Measurements from ENCODE around the gene TSPOAP1. TPM values are rescaled to one million over a fixed set of nuclear protein-coding genes. Genes with fewer than 3 reads are reported as not detected.

Gene TSPOAP1
- polyA plus RNA-seq, 1 experiment, result 5.6 TPM

DNA sequence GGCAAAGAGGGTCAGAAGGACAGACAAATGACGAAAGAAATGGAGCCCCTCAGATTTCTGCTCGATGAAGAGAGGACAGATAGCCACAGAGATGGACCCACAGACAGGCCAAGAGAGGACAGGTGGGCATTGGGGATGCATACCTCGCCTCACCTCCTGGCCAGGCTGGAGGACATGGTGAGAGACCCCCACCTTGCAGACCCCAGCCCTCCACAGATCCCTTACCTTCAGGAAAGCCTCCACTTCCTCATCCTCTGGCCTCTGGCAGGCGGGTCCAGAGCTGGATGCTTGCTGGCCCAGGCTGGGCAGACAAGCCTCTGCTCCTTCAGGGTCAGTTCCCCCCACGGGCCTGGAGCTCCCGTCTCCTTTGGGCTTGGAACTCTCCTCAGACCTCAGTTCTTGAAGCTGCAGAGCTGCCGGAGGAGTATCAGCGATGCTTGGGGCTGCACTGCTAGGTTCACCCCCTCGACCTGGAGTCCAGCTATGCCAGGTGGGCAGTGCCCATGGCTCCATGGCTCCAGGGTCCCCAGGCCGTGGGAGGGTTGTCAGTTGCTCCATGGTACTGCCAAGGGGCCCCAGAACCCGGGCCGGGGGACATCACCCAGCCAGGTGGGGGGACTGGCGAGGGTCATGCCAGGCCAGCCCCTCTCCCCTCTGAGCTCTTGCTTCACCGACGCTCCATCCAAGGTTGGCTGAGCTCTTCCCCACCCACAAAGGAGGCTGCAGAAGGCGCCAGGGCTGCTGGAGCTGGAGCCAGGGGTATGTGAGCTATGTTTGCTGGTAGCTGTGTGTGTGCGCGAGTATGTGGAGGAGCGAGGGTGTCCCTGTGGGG is 1.0 kb downstream of the TSPOAP1 start:
- CTCF ChIA-PET, result interaction anchor here (0.5 to 4.0 kb wide), 5 partner anchors 10 to 166 kb away, joined by 3 to 21 read pairs (median 3); no protein-coding TSS in a partner anchor

GRCh38 chr17:58326609-58327362 is 1.8 kb downstream of the TSPOAP1 start:
- H3K27me3 ChIP-seq (ENCODE audit: control insufficient read depth, insufficient read depth, low read length), result no peaks in the 10 kb centered on the region
- CTCF ChIA-PET, result interaction anchor here (0.9 to 4.0 kb wide), 5 partner anchors 10 to 121 kb away, joined by 3 to 21 read pairs (median 6); partner anchors contain the start of gene RNF43
- H3K36me3 ChIP-seq (ENCODE audit: control insufficient read depth, insufficient read depth, low read length), result no peaks in the 10 kb centered on the region
- POLR2A ChIA-PET, result interaction anchor here (1.2 kb wide), 1 partner anchor 26 kb away, joined by 3 read pairs; the partner anchor contains the start of gene SUPT4H1
- H3K4me3 ChIP-seq (ENCODE audit: low read depth, low read length), result no peak overlapping the region
- no peak for DNase-seq (ENCODE audit: low read depth)
- TF ChIP-seq, protein P1, sequence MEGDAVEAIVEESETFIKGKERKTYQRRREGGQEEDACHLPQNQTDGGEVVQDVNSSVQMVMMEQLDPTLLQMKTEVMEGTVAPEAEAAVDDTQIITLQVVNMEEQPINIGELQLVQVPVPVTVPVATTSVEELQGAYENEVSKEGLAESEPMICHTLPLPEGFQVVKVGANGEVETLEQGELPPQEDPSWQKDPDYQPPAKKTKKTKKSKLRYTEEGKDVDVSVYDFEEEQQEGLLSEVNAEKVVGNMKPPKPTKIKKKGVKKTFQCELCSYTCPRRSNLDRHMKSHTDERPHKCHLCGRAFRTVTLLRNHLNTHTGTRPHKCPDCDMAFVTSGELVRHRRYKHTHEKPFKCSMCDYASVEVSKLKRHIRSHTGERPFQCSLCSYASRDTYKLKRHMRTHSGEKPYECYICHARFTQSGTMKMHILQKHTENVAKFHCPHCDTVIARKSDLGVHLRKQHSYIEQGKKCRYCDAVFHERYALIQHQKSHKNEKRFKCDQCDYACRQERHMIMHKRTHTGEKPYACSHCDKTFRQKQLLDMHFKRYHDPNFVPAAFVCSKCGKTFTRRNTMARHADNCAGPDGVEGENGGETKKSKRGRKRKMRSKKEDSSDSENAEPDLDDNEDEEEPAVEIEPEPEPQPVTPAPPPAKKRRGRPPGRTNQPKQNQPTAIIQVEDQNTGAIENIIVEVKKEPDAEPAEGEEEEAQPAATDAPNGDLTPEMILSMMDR (IDR thresholded peaks at IDR 0.05; ENCODE audit: insufficient read depth, low read depth, low read length), result no peak

More for the DNA sequence above, 1.0 kb downstream of the TSPOAP1 start:
- no peak for DNase-seq (ENCODE audit: low read depth)
- TF ChIP-seq, protein P1 (IDR thresholded peaks at IDR 0.05; ENCODE audit: insufficient read depth, low read depth, low read length), result no peak
- no peaks in the 10 kb centered on the region for H3K36me3 ChIP-seq (ENCODE audit: control insufficient read depth, insufficient read depth, low read length)
- H3K27me3 ChIP-seq (ENCODE audit: control insufficient read depth, insufficient read depth, low read length), result no peaks in the 10 kb centered on the region
- POLR2A ChIA-PET, result no interaction called here
- no peak overlapping the region for H3K4me3 ChIP-seq (ENCODE audit: low read depth, low read length)

- no peaks in the 10 kb centered on the region for H3K36me3 ChIP-seq (ENCODE audit: control insufficient read depth, insufficient read depth, low read length)
- DNase-seq (ENCODE audit: low read depth), result no peak
- H3K4me3 ChIP-seq (ENCODE audit: low read depth, low read length), result no peak overlapping the region
- no peaks in the 10 kb centered on the region for H3K27me3 ChIP-seq (ENCODE audit: control insufficient read depth, insufficient read depth, low read length)
- TF ChIP-seq, protein P1 (IDR thresholded peaks at IDR 0.05; ENCODE audit: insufficient read depth, low read depth, low read length), result no peak
- ChIA-PET CTCF (interaction anchor here (1.1 to 4.0 kb wide), 3 partner anchors 9 to 91 kb away, joined by 3 to 21 read pairs (median 6); partner anchors contain the start of genes RNF43 and SUPT4H1), POLR2A (interaction anchor here (1.2 kb wide), 1 partner anchor 26 kb away, joined by 3 read pairs; the partner anchor contains the start of gene SUPT4H1)
These were observed 2.6 kb downstream of the TSPOAP1 start for GRCh38 chr17:58325976-58326468.

GRCh38 chr17:58325289-58325726 is 3.3 kb downstream of the TSPOAP1 start:
- Histone ChIP-seq H3K27me3 (ENCODE audit: control insufficient read depth, insufficient read depth, low read length) (no peaks in the 10 kb centered on the region), H3K4me3 (ENCODE audit: low read depth, low read length) (no peak overlapping the region; the same call in 1 of the 2 replicates), H3K36me3 (ENCODE audit: control insufficient read depth, insufficient read depth, low read length) (no peaks in the 10 kb centered on the region)
- ChIA-PET CTCF (interaction anchor here (1.1 to 4.0 kb wide), 3 partner anchors 8 to 92 kb away, joined by 3 to 21 read pairs (median 6); partner anchors contain the start of genes RNF43 and SUPT4H1), POLR2A (interaction anchor here (1.2 kb wide), 1 partner anchor 27 kb away, joined by 3 read pairs; the partner anchor contains the start of gene SUPT4H1)
- TF ChIP-seq, protein P1 (IDR thresholded peaks at IDR 0.05; ENCODE audit: insufficient read depth, low read depth, low read length), result no peak
- DNase-seq (ENCODE audit: low read depth), result no peak

All from BJ (cell line).